Activated gamma-delta T cell (primary cell): ENCODE results near the gene FGF10.

Source experiments
- DNase-seq: peaks from one replicate; lab custom pipeline; 2025; lab: John Stamatoyannopoulos, UW

FGF10 gene

GRCh38 chr5:44257653-44258365, 131.4 kb downstream of the FGF10 start:
- no peak for DNase-seq

DNA sequence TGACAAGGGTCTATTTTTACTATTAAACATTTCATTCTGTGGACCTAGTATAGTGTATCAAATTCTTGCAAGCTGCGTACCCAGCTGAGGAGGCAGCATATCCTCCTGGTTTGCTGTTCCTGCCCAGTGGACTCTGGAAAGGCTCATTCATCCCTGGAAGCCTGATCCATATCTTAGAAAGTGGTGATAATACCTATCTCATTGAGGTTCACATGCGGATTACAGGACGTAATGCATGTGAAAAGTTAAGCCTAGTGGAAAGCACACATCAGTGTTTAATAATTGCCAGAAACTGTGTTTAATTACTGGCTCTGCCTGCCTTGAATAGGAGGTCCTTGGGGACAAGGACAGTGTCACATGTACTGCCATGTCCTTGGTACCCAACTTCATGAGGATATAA, 132.0 kb downstream of the FGF10 start:
- no peak for DNase-seq
